GM13976 (cell line): ENCODE data around the gene FAM163B.

ENCODE experiments used
- DNase-seq: peaks from one replicate; pipeline ENCODE4 v3.0.0; 2012; ENCODE audit warnings: low spot score
- CTCF ChIP-seq: IDR thresholded peaks from 2 replicates; pipeline ENCODE4 v1.5.1; 2012; ENCODE audit warnings: borderline replicate concordance, mild to moderate bottlenecking; ENCODE audit not compliant: insufficient read depth; ENCODE audit errors: extremely low read depth, missing control alignments, control extremely low read depth
- in situ Hi-C: fragments of 300-500 bp; cut with MboI; formaldehyde crosslinking; loops from one replicate; pipeline ENCODE4 v1.12.0; 2022; ENCODE audit warnings: low sequenced_read_pairs, mixed read lengths, inconsistent platforms; ENCODE audit not compliant: unreplicated experiment

FAM163B gene

GRCh38 chr9:133635533-133636531 is 26.6 kb upstream of the FAM163B start, which contains the start of gene DBH:
TSS of gene DBH (plus strand) at chr9:133636363. CDS start at chr9:133636372, 9 bp downstream.
- in situ Hi-C loops = no loop called here
- no peak for DNase-seq
- TF ChIP-seq CTCF = no peak

- in situ Hi-C loops = no loop called here
- TF ChIP-seq CTCF = no peak
- no peak for DNase-seq
Observed at GRCh38 chr9:133635098-133635497, 25.9 kb upstream of the FAM163B start.

- no peak for DNase-seq
- no peak for TF ChIP-seq CTCF
- in situ Hi-C loops = no loop called here
Observed at GRCh38 chr9:133634081-133634691, 25.0 kb upstream of the FAM163B start.

GRCh38 chr9:133633681-133634080 is 24.5 kb upstream of the FAM163B start:
- TF ChIP-seq CTCF = no peak
- no peak for DNase-seq
- in situ Hi-C loops = no loop called here

- no peak for TF ChIP-seq CTCF
- in situ Hi-C loops = no loop called here
- no peak for DNase-seq
Observed at GRCh38 chr9:133632806-133633680, 23.9 kb upstream of the FAM163B start.

GRCh38 chr9:133631111-133631510 is 21.9 kb upstream of the FAM163B start:
- in situ Hi-C loops = no loop called here
- TF ChIP-seq CTCF = no peak
- DNase-seq = no peak
